ENCODE results near the gene MLH1. TPM values are rescaled to one million over a fixed set of nuclear protein-coding genes. Genes with fewer than 3 reads are reported as not detected.

MLH1 gene
- total and polyA plus RNA-seq, 10 of the 15 experiments (the other 5 are each of a cell fraction or from before 2014, with no cell fraction given), result 58.6 to 109 (median 81.4) TPM

DNA sequence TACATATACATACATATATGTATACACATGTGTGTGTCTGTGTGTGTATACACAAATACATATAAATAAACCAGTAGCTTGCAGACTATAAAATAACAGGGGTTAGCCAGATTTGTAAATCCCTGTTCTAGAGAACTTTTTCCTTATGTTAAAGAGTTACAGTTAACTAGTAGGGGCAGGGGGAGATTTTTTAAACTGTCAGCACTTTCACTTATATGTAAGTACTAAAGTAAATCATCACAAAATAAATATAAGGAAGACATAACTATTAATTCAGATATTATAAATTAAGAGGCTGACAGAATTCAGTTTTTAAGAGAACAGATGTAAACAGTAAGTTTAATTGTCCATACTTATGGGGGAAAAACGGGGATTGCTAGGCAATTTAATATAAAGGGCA lies 107.1 kb downstream of the MLH1 start:
- Histone ChIP-seq H3K4me1 (ENCODE audit: control insufficient read depth, insufficient read depth, low read length) (no peaks in the 10 kb centered on the region), H3K4me3 (no peak overlapping the region), H3K9me3 (replicated peaks; ENCODE audit: control insufficient read depth, insufficient read depth, low read length) (no peaks in the 10 kb centered on the region), H3K9ac (ENCODE audit: control insufficient read depth, insufficient read depth, low read length) (no peak overlapping the region), H2AFZ (ENCODE audit: control insufficient read depth, low read depth, low read length) (no peak overlapping the region), H3K36me3 (ENCODE audit: control insufficient read depth in 2 of 2, insufficient read depth in 2 of 2, low read length in 1 of 2) (no peaks in the 10 kb centered on the region), H3K4me2 (ENCODE audit: control insufficient read depth, insufficient read depth) (no peak overlapping the region), H3K27me3 (replicated peaks in 1 of 2; ENCODE audit: control insufficient read depth in 2 of 2, insufficient read depth in 2 of 2, low read length in 1 of 2) (no peaks in the 10 kb centered on the region), H4K20me1 (ENCODE audit: control insufficient read depth, insufficient read depth) (no peaks in the 10 kb centered on the region), H3K27ac (ENCODE audit: control insufficient read depth, insufficient read depth) (no peak overlapping the region), H3K79me2 (ENCODE audit: control insufficient read depth, insufficient read depth, low read length) (no peaks in the 10 kb centered on the region)
- ChIA-PET CTCF (no interaction called here), SMC1A (ENCODE audit: uncharacterized antibody, unreplicated experiment) (no interaction called here), POLR2A (no interaction called here), RAD21 (ENCODE audit: unreplicated experiment) (no interaction called here)
- DNase-seq (ENCODE audit: low read depth, low spot score) (no peak), FAIRE-seq (no peak), ATAC-seq (no peak)
- in situ Hi-C loops (cut with MboI) (no loop called here), intact Hi-C loops (cut with micrococcal nuclease; ENCODE audit: unreplicated experiment) (no loop called here)
- TF ChIP-seq FOXK2 (IDR thresholded peaks at IDR 0.05) (no peak), RAD51 (IDR thresholded peaks at IDR 0.05) (no peak), SRF (IDR thresholded peaks at IDR 0.05; ENCODE audit: low read depth in 2 of 2, low read length in 2 of 2) (no peak), ZSCAN29 (IDR thresholded peaks at IDR 0.05) (no peak)
- no TSS peak for BruUV-seq (replicated peaks)
- WGBS (ENCODE audit: insufficient coverage, insufficient replicate concordance, low lambda C conversion rate, missing lambda C conversion rate), result 57% methylated on average over 1 of the region's 1 CpG

Small RNA genes within 50 kb of the gene (small RNA-seq; reads per million reads assigned to genes)
- gene RF00019 (not detected), gene RNU6ATAC4P (not detected)

Other genes with a start within 250 kb of the MLH1 start
- gene DCLK3, start 229.0 kb upstream of the MLH1 start, total RNA-seq (2014; rRNA removed), result not detected in 2 replicates
- not detected in 2 replicates for gene DCLK3, start 229.0 kb upstream of the MLH1 start, total RNA-seq (2014; rRNA removed; fragmentation: Illumina TruSeq; extraction: Trizol)
- not detected in 2 replicates for gene DCLK3, start 229.0 kb upstream of the MLH1 start, total RNA-seq (2021)
- not detected in 2 replicates for gene DCLK3, start 229.0 kb upstream of the MLH1 start, polyA plus RNA-seq (2011; rRNA removed)
- gene DCLK3, start 229.0 kb upstream of the MLH1 start, polyA plus RNA-seq (2014; fragmentation: Illumina TruSeq; extraction: Trizol), result not detected in 2 replicates
- gene DCLK3, start 229.0 kb upstream of the MLH1 start, polyA plus RNA-seq (2014; fragmentation: Nextera tagmentation; extraction: Ambion mirVana), result not detected
- not detected in 2 replicates for gene DCLK3, start 229.0 kb upstream of the MLH1 start, polyA plus RNA-seq (2014; rRNA removed)
- not detected for gene DCLK3, start 229.0 kb upstream of the MLH1 start, polyA plus RNA-seq (2016; fragmentation: Nextera tagmentation; extraction: Ambion mirVana)
- gene TRANK1, start 48.5 kb upstream of the MLH1 start, total RNA-seq (2014; rRNA removed), result 1.7 and 2.6 TPM in 2 replicates
- gene TRANK1, start 48.5 kb upstream of the MLH1 start, total RNA-seq (2014; rRNA removed; fragmentation: Illumina TruSeq; extraction: Trizol), result 1.3 and 2.0 TPM in 2 replicates
- 3.7 and 4.4 TPM in 2 replicates for gene TRANK1, start 48.5 kb upstream of the MLH1 start, total RNA-seq (2021)
- 6.2 and 8.8 TPM in 2 replicates for gene TRANK1, start 48.5 kb upstream of the MLH1 start, polyA plus RNA-seq (2011; rRNA removed)
- 2.4 and 3.2 TPM in 2 replicates for gene TRANK1, start 48.5 kb upstream of the MLH1 start, polyA plus RNA-seq (2014; fragmentation: Illumina TruSeq; extraction: Trizol)
- under 1 TPM; 0.46 to 0.63 TPM for gene TRANK1, start 48.5 kb upstream of the MLH1 start, polyA plus RNA-seq (2014; fragmentation: Nextera tagmentation; extraction: Ambion mirVana)
- gene TRANK1, start 48.5 kb upstream of the MLH1 start, polyA plus RNA-seq (2014; rRNA removed), result 1.0 and 1.1 TPM in 2 replicates
- under 1 TPM; 0.60 to 0.75 TPM for gene TRANK1, start 48.5 kb upstream of the MLH1 start, polyA plus RNA-seq (2016; fragmentation: Nextera tagmentation; extraction: Ambion mirVana)
- 20.8 and 21.2 TPM in 2 replicates for gene EPM2AIP1, start 387 bp upstream of the MLH1 start, total RNA-seq (2014; rRNA removed)
- gene EPM2AIP1, start 387 bp upstream of the MLH1 start, total RNA-seq (2014; rRNA removed; fragmentation: Illumina TruSeq; extraction: Trizol), result 28.5 and 31.9 TPM in 2 replicates
- 20.9 and 24.0 TPM in 2 replicates for gene EPM2AIP1, start 387 bp upstream of the MLH1 start, total RNA-seq (2021)
- gene EPM2AIP1, start 387 bp upstream of the MLH1 start, polyA plus RNA-seq (2011; rRNA removed), result 29.9 and 44.6 TPM in 2 replicates
- 25.8 and 29.9 TPM in 2 replicates for gene EPM2AIP1, start 387 bp upstream of the MLH1 start, polyA plus RNA-seq (2014; fragmentation: Illumina TruSeq; extraction: Trizol)
- 1 to 10 TPM; 5.5 to 7.9 TPM for gene EPM2AIP1, start 387 bp upstream of the MLH1 start, polyA plus RNA-seq (2014; fragmentation: Nextera tagmentation; extraction: Ambion mirVana)
- gene EPM2AIP1, start 387 bp upstream of the MLH1 start, polyA plus RNA-seq (2014; rRNA removed), result 21.5 and 22.4 TPM in 2 replicates
- gene EPM2AIP1, start 387 bp upstream of the MLH1 start, polyA plus RNA-seq (2016; fragmentation: Nextera tagmentation; extraction: Ambion mirVana), result 10 to 100 TPM; 20.5 to 23.7 TPM
- 36.0 and 38.9 TPM in 2 replicates for gene LRRFIP2, start 181.1 kb downstream of the MLH1 start, total RNA-seq (2014; rRNA removed)
- gene LRRFIP2, start 181.1 kb downstream of the MLH1 start, total RNA-seq (2014; rRNA removed; fragmentation: Illumina TruSeq; extraction: Trizol), result 37.8 and 39.0 TPM in 2 replicates
- 37.3 and 37.5 TPM in 2 replicates for gene LRRFIP2, start 181.1 kb downstream of the MLH1 start, total RNA-seq (2021)
- 21.6 and 34.1 TPM in 2 replicates for gene LRRFIP2, start 181.1 kb downstream of the MLH1 start, polyA plus RNA-seq (2011; rRNA removed)
- gene LRRFIP2, start 181.1 kb downstream of the MLH1 start, polyA plus RNA-seq (2014; fragmentation: Illumina TruSeq; extraction: Trizol), result 39.9 and 43.1 TPM in 2 replicates
- 10 to 100 TPM in 1 of 2 experiments, 1 to 10 TPM in 1; 9.7 to 14.2 TPM for gene LRRFIP2, start 181.1 kb downstream of the MLH1 start, polyA plus RNA-seq (2014; fragmentation: Nextera tagmentation; extraction: Ambion mirVana)
- gene LRRFIP2, start 181.1 kb downstream of the MLH1 start, polyA plus RNA-seq (2014; rRNA removed), result 33.0 and 35.7 TPM in 2 replicates
- 10 to 100 TPM; 39.7 to 46.9 TPM for gene LRRFIP2, start 181.1 kb downstream of the MLH1 start, polyA plus RNA-seq (2016; fragmentation: Nextera tagmentation; extraction: Ambion mirVana)
- gene GOLGA4, start 249.8 kb downstream of the MLH1 start, total RNA-seq (2014; rRNA removed), result 23.5 and 26.1 TPM in 2 replicates
- 41.6 and 43.9 TPM in 2 replicates for gene GOLGA4, start 249.8 kb downstream of the MLH1 start, total RNA-seq (2014; rRNA removed; fragmentation: Illumina TruSeq; extraction: Trizol)
- gene GOLGA4, start 249.8 kb downstream of the MLH1 start, total RNA-seq (2021), result 26.9 and 28.4 TPM in 2 replicates
- 17.9 and 31.3 TPM in 2 replicates for gene GOLGA4, start 249.8 kb downstream of the MLH1 start, polyA plus RNA-seq (2011; rRNA removed)
- 23.0 and 31.1 TPM in 2 replicates for gene GOLGA4, start 249.8 kb downstream of the MLH1 start, polyA plus RNA-seq (2014; fragmentation: Illumina TruSeq; extraction: Trizol)
- gene GOLGA4, start 249.8 kb downstream of the MLH1 start, polyA plus RNA-seq (2014; fragmentation: Nextera tagmentation; extraction: Ambion mirVana), result 10 to 100 TPM in 1 of 2 experiments, 1 to 10 TPM in 1; 8.6 to 12.9 TPM
- 9.9 and 12.5 TPM in 2 replicates for gene GOLGA4, start 249.8 kb downstream of the MLH1 start, polyA plus RNA-seq (2014; rRNA removed)
- 10 to 100 TPM; 32.0 to 35.3 TPM for gene GOLGA4, start 249.8 kb downstream of the MLH1 start, polyA plus RNA-seq (2016; fragmentation: Nextera tagmentation; extraction: Ambion mirVana)

Measured in GM12878 (cell line).